Measurements from ENCODE around the gene EPS8. TPM values are rescaled to one million over a fixed set of nuclear protein-coding genes. Genes with fewer than 3 reads are reported as not detected.

EPS8 gene
- total RNA-seq, 1 experiment from 2014 or later = 7.5 TPM

- TF ChIP-seq, protein P1, sequence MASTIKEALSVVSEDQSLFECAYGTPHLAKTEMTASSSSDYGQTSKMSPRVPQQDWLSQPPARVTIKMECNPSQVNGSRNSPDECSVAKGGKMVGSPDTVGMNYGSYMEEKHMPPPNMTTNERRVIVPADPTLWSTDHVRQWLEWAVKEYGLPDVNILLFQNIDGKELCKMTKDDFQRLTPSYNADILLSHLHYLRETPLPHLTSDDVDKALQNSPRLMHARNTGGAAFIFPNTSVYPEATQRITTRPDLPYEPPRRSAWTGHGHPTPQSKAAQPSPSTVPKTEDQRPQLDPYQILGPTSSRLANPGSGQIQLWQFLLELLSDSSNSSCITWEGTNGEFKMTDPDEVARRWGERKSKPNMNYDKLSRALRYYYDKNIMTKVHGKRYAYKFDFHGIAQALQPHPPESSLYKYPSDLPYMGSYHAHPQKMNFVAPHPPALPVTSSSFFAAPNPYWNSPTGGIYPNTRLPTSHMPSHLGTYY (CRISPR knock-in tag; IDR thresholded peaks at IDR 0.05) = no peak
- TF ChIP-seq NFE2L1 (CRISPR knock-in tag; IDR thresholded peaks at IDR 0.05) (no peak), MAX (CRISPR knock-in tag; IDR thresholded peaks at IDR 0.05) (no peak), USF2 (CRISPR knock-in tag; IDR thresholded peaks at IDR 0.05) (no peak), NR1H2 (CRISPR knock-in tag; IDR thresholded peaks at IDR 0.05) (no peak)
Observed at GRCh38 chr12:15629108-15629507, 160.1 kb downstream of the EPS8 start (continued).

DNA sequence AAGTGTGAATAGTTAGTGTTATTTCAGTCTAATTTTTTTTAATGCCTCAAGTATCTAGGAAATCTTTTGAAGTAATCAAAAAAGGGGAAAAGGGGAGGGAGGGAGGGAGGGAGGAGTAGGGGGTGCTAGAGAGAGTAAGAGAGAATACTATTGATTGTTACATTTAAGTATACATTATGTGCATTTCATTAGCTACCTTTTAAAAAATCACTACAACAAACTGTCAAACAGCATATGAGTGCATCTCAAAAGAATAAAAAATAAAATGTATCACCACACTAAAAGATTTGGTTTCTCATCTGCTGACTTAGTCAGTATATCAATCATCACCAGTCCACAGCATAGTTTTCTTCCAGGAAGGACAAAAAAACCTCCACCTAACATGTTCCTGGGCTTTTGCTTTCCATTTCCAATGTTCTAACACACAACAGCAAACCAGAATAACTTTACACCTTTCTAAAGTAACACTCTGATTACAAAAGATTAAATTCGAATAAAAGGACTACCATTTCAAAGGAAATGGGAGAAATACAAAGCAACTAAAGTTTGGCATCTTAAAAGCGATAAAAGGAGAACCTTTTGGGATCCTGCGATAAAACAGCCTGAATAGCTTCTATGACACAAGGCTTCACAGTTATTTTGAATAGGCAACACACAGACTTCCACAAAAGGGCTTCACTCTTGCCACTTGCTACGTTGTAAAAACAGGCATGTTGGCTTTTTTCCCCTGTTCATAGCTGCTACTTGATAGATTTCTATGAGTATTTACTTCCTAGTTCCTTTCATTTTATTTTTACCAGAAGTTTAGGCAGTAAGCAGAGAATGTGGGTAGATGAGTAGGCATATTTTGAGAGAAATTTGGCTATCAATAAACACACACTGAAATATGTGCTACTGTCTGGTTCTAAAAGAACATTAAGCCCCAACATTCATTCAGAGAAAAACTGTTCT lies 160.9 kb downstream of the EPS8 start:
- CTCF ChIA-PET = no interaction called here
- no peak for DNase-seq (ENCODE audit: low spot score)
- Mint-ChIP-seq H3K4me1 (peaks cover 14% of the 10 kb centered on the region), H3K9me3 (no peaks in the 10 kb centered on the region), H3K36me3 (no peaks in the 10 kb centered on the region), H3K4me3 (no peak overlapping the region), H3K27me3 (ENCODE audit: low read depth) (no peaks in the 10 kb centered on the region), H3K27ac (no peak overlapping the region)
- ATAC-seq = no peak
- POLR2A ChIA-PET = interaction anchor here (1.2 kb wide), 1 partner anchor 210 kb away, joined by 4 read pairs; no protein-coding TSS in a partner anchor
- TF ChIP-seq MAX (CRISPR knock-in tag; IDR thresholded peaks at IDR 0.05) (no peak), HMGA2 (CRISPR knock-in tag; IDR thresholded peaks at IDR 0.05) (no peak), JAZF1 (CRISPR knock-in tag; IDR thresholded peaks at IDR 0.05) (no peak), FOXP1 (CRISPR knock-in tag; IDR thresholded peaks at IDR 0.05; ENCODE audit: borderline replicate concordance) (no peak), HMGXB4 (CRISPR knock-in tag; IDR thresholded peaks at IDR 0.05) (no peak), EMX1 (CRISPR knock-in tag; IDR thresholded peaks at IDR 0.05) (no peak), GABPB1 (CRISPR knock-in tag; IDR thresholded peaks at IDR 0.05) (no peak), SMAD3 (CRISPR knock-in tag; IDR thresholded peaks at IDR 0.05; ENCODE audit: borderline replicate concordance) (no peak), ATF3 (CRISPR knock-in tag; conservative IDR thresholded peaks at IDR 0.05) (no peak), PRDM15 (CRISPR knock-in tag; IDR thresholded peaks at IDR 0.05) (no peak)
- TF ChIP-seq, protein P2, sequence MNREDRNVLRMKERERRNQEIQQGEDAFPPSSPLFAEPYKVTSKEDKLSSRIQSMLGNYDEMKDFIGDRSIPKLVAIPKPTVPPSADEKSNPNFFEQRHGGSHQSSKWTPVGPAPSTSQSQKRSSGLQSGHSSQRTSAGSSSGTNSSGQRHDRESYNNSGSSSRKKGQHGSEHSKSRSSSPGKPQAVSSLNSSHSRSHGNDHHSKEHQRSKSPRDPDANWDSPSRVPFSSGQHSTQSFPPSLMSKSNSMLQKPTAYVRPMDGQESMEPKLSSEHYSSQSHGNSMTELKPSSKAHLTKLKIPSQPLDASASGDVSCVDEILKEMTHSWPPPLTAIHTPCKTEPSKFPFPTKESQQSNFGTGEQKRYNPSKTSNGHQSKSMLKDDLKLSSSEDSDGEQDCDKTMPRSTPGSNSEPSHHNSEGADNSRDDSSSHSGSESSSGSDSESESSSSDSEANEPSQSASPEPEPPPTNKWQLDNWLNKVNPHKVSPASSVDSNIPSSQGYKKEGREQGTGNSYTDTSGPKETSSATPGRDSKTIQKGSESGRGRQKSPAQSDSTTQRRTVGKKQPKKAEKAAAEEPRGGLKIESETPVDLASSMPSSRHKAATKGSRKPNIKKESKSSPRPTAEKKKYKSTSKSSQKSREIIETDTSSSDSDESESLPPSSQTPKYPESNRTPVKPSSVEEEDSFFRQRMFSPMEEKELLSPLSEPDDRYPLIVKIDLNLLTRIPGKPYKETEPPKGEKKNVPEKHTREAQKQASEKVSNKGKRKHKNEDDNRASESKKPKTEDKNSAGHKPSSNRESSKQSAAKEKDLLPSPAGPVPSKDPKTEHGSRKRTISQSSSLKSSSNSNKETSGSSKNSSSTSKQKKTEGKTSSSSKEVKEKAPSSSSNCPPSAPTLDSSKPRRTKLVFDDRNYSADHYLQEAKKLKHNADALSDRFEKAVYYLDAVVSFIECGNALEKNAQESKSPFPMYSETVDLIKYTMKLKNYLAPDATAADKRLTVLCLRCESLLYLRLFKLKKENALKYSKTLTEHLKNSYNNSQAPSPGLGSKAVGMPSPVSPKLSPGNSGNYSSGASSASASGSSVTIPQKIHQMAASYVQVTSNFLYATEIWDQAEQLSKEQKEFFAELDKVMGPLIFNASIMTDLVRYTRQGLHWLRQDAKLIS (CRISPR knock-in tag; IDR thresholded peaks at IDR 0.05; ENCODE audit: borderline replicate concordance) = no peak
- TF ChIP-seq, protein P3, sequence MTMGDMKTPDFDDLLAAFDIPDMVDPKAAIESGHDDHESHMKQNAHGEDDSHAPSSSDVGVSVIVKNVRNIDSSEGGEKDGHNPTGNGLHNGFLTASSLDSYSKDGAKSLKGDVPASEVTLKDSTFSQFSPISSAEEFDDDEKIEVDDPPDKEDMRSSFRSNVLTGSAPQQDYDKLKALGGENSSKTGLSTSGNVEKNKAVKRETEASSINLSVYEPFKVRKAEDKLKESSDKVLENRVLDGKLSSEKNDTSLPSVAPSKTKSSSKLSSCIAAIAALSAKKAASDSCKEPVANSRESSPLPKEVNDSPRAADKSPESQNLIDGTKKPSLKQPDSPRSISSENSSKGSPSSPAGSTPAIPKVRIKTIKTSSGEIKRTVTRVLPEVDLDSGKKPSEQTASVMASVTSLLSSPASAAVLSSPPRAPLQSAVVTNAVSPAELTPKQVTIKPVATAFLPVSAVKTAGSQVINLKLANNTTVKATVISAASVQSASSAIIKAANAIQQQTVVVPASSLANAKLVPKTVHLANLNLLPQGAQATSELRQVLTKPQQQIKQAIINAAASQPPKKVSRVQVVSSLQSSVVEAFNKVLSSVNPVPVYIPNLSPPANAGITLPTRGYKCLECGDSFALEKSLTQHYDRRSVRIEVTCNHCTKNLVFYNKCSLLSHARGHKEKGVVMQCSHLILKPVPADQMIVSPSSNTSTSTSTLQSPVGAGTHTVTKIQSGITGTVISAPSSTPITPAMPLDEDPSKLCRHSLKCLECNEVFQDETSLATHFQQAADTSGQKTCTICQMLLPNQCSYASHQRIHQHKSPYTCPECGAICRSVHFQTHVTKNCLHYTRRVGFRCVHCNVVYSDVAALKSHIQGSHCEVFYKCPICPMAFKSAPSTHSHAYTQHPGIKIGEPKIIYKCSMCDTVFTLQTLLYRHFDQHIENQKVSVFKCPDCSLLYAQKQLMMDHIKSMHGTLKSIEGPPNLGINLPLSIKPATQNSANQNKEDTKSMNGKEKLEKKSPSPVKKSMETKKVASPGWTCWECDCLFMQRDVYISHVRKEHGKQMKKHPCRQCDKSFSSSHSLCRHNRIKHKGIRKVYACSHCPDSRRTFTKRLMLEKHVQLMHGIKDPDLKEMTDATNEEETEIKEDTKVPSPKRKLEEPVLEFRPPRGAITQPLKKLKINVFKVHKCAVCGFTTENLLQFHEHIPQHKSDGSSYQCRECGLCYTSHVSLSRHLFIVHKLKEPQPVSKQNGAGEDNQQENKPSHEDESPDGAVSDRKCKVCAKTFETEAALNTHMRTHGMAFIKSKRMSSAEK (CRISPR knock-in tag; IDR thresholded peaks at IDR 0.05; ENCODE audit: borderline replicate concordance) = no peak
